Glomerular visceral epithelial cell (primary cell): ENCODE results near the gene TRAPPC11.
"Not testable (repeated sequence)": the region's sequence is repeated elsewhere in the genome, so short reads cannot be mapped to it uniquely, and the experiment has no call there.

Source experiments
- DNase-seq: peaks from one replicate; pipeline ENCODE4 v3.0.0-alpha.2; 2016; ENCODE audit errors: extremely low spot score

Gene TRAPPC11

GRCh38 chr4:183721207-183722081 is 62.4 kb downstream of the TRAPPC11 start:
- peak; percentile 30 for DNase-seq

DNA sequence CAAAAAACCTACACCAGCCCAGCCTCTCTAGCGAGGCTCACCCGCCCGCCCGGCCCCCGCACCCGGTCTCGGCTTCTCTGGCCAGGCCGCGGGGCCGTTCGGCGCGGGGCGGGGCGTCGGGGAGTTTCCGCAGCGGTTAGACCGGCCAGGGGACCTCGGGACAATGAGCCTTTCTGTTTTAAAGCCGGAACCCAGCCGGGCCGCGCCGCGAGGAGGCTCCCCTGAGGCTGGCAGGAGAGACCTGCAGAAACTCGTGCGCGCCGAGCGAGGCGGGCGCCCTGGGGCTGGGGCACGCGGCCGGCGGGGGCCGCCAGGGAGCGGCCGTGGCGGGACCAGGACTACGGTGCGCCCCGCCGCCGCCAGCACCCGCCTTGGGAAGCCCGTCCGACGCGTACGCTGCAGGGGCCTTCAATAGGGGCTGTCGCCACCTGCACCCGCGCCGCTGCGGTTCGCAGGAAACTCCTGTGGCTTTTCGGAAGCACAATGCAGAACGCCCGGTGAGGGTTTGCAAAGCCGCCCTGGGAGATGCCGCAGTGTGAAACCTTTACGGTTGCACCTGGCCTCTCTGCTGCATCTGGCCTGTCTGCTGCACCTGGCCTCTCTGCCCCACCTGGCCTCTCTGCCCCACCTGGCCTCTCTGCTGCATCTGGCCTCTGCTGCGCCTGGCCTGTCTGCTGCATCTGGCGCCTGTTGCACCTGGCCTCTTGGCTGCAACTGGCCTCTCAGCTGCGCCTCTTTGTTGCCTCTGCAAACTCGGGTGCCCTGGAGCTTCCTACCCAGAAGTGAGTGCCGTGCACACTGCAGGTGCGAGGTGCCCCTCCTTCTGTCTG is 63.9 kb downstream of the TRAPPC11 start:
- peak; percentile 44 for DNase-seq

DNA sequence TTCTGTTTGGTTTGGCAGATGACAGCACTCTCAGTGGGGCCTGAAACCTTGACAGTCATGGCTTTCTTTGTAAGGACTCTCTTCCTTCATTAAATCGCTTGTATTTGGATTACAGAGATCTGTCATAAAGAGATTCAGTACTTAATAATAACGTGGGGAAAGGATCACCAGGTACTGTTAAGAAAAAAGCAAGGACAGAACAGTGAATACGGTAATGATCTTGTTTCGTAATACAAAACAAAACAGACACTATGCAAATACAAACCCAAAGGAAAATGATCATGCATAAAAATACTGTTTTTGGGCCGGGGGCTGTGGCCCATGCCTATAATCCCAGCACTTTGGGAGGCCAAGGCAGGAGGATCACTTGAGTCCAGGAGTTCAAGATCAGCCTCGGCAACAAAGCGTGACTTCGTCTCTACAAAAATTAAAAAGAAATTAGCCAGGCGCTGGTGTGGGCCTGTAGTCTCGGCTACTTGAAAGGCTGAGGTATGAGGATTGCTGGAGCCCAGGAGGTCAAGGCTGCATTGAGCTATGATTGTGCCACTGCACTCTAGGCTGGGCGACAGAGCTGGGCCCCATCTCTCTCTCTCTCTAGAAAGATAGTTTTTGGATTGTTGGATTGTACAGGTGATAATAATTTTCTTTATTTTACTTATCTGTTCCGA is 64.6 kb downstream of the TRAPPC11 start:
- DNase-seq = no peak

GRCh38 chr4:183725585-183725984 is 66.5 kb downstream of the TRAPPC11 start:
- not testable (repeated sequence) for DNase-seq

GRCh38 chr4:183727482-183727881 is 68.4 kb downstream of the TRAPPC11 start:
- no peak for DNase-seq

DNA sequence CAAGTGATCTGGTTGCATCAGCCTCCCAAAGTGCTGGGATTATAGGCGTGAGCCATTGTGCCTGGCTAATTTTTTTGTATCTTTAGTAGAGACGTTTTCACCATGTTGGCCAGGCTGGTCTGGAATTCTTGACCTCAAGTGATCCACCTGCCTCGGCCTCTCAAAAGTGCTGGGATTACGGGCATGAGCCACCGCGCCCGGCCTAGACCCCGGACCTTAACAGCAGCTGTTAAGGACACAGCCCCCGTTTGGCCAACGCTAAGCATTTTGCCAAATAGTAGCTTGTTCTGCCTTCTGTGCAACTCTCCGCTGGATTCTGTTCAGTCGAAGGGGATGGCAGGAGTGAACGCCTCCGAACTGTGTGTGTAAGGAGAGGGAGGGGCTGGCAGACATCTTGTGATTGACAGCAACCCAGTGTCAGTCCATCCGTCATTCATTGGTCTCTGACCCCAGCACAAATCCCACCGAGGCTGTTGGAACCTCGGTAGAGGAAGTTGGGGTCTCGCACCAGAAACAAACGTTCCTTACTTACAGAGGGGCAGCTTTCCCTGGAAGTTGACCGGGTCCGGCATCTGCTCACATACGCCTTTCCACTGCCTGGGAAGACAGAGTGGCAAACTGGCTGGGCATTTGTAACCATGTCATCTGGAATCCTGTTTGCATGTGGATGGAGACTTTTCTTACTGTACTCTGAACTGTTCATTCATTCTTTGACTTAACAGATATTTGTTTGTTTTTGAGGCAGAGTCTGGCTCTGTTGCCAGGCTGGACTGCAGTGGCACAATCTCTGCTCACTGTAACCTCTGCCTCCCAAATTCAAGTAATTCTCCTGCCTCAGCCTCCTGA is 69.4 kb downstream of the TRAPPC11 start:
- no peak for DNase-seq

GRCh38 chr4:183729069-183729406 is 69.9 kb downstream of the TRAPPC11 start:
- DNase-seq = no peak

GRCh38 chr4:183729430-183730328 is 70.6 kb downstream of the TRAPPC11 start:
- peak; percentile 83 for DNase-seq

GRCh38 chr4:183732296-183732695 is 73.2 kb downstream of the TRAPPC11 start:
- no peak for DNase-seq

GRCh38 chr4:183733181-183733580 is 74.1 kb downstream of the TRAPPC11 start:
- no peak for DNase-seq

DNA sequence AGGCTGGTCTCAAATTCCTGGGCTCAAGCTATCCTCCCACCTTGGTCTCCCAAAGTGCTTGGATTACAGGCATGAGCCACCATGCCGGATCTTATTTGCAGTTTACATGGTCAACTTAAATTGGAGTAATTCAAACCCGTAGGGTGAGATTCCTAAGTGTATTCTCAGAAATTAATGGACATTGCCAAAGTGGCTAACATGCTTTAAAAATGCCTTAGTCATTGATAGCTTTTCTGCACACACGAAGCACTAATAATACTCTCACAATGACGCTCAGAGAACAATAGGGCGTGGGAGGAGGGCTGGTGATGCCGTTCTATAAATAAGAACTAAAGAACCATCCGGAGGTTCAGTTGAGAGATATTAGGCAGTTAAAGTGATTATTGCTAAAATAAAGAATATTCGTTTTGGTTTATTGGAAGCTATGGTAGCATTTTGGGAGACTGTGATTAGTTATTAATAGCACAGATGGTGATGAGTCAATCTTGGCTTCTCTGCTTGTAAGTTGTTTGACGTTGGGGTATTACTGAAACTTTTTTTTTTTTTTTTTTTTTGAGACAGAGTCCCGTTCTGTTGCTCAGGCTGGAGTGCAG is 79.1 kb downstream of the TRAPPC11 start:
- no peak for DNase-seq

DNA sequence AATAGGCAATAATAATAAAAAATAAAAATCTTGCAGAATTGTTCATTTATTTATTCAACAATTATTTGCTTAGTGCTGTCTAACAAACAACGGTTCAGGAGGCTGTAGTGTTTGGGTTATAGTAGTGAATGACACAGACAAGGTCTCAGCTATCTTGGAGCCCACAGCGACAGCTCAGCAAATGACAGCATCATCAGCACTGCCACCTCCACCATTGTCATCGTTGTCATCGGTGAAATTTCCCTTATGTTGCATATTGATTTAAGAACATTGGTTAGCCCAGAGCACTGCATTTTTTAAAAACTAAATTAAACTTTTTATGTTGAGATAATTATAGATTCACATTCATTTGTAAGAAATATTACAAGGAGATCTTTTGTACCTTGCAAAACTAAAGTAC is 79.9 kb downstream of the TRAPPC11 start:
- DNase-seq = no peak

GRCh38 chr4:183746305-183747229 is 87.5 kb downstream of the TRAPPC11 start:
- DNase-seq = peak; percentile 88

GRCh38 chr4:183747380-183747779 is 88.3 kb downstream of the TRAPPC11 start:
- no peak for DNase-seq

DNA sequence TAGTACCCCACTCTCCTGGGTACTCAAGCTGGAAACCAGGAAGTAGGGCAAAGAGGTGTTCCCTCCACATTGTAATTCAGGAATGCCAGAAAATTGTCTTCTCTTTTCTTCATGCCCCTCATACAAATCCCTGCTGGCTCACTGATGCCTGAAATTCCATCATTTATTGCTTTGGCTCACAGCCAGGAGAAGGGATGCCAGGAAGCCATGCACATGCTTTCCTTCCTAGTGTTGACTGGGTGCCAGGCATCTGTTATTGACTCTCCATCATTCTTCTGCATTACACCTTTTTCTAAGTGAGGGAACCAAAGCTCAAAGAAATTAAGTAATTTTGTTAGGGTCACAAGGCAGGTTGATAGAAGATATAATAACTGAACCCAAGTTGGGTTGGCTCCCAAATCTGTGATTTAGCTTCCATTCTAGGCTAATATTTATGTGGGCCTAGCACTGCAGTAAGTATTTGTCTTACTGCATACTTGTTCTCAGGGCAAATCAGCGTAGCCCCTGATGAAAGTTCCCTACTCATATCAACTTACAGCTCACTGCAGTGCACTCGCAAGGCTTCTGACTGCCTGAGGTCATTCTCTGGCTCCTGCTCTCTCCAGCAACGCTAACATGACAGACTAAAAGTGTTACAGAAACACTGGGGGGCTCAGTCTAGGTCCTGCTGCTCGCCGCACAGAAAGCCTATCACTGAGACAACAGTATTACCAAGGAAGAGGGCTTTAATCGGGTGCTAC is 89.0 kb downstream of the TRAPPC11 start:
- peak; percentile 89 for DNase-seq

DNA sequence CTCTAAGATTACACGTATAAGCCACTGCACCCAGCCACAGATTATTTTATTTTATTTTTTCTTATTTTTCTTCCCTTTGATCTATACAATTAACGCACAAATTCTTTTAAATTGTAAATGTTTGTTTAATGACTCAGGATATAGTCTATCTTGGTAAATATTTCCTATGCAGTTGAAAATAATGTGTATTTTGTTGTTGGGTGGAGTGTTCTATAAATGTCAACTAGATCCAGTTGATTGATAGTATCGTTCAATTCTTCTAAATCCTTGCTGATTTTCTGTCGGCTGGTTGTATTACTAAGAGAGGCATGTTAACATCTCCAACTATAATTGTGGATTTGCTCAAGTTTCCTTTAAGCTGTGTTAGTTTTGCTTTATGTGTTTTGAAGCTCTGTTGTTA is 92.0 kb downstream of the TRAPPC11 start:
- DNase-seq = no peak

DNA sequence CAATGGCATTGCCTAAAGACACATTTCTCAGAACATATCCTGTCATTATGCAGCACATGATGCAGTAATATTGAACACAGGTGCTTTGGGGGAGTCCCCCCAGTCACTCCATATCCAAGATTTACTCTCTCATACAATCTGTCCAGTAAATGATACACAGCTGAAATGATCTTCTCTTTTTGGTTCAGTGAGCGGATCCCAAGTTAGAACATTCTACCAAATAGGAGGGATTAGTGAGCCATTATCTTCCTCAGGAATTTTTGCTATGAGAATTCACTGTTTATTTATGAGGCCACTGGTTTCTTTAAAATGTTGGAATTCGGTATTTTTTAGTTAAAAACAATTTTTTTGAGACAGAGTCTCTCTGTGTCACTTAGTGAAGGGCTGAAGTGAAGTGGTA is 96.5 kb downstream of the TRAPPC11 start:
- peak; percentile 31 for DNase-seq

DNA sequence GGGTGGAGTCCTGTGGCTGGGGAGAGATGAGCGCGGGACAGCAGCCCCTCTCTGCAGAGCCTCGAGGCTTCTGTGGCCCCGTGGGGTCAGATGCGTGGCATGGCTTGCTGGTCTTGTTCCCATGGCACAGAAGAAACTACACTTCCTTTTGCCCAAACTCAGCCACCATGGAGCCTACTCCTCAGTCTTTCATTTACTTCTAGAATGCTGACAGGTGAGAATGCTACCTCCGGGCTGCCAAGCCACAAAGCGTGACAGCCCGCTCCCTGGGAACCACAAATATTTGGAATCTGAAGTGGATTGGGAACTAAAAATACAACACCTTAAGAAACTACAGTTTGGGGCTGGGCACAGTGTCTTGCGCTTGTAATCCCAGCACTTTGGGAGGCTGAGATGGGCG is 98.0 kb downstream of the TRAPPC11 start:
- DNase-seq = peak; percentile 63
